Measurements from ENCODE around the gene SPC25. TPM values are rescaled to one million over a fixed set of nuclear protein-coding genes. Genes with fewer than 3 reads are reported as not detected.

SPC25 gene
- total RNA-seq, 1 donor from 2014 or later = 60.0 TPM

DNA sequence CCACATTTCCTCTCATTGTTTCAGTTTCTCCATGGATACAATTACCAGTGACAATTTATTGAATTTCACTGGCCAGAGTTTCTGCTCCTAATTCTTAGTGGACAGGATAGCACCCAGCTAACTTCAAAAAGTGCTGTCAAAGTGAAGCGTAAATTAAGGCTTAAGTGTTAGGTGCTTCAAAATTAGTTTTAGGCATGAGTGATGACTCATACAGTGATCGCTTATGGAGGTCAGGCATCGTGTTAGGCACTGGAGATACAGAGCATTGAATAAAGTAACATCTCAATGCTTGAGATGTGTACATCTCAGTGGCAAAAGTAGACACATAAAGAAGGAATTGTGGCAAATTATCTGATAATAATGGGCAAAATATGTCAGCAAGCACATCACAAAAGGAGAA lies 47.0 kb downstream of the SPC25 start:
- Mint-ChIP-seq H3K27me3 (ENCODE audit: insufficient read depth, low read depth) (no peaks in the 10 kb centered on the region), H3K4me3 (no peak overlapping the region), H3K36me3 (no peaks in the 10 kb centered on the region), H3K4me1 (no peaks in the 10 kb centered on the region), H3K27ac (no peak overlapping the region), H3K9me3 (no peaks in the 10 kb centered on the region)
- Histone ChIP-seq H3K79me2 (ENCODE audit: low read depth) (no peaks in the 10 kb centered on the region), H3K4me3 (no peak overlapping the region), H3K9me3 (ENCODE audit: low read depth) (no peaks in the 10 kb centered on the region), H2AFZ (replicated peaks) (no peak overlapping the region), H3K27ac (no peak overlapping the region), H3K4me1 (peaks cover 3% of the 10 kb centered on the region), H3K27me3 (no peaks in the 10 kb centered on the region), H4K20me1 (ENCODE audit: low read depth) (no peaks in the 10 kb centered on the region), H3K4me2 (no peak overlapping the region), H3K36me3 (no peaks in the 10 kb centered on the region), H3F3A (ENCODE audit: low read depth) (peaks cover 2% of the 10 kb centered on the region), H3K9ac (no peak overlapping the region)
- no peak for TF ChIP-seq EZH2 (IDR thresholded peaks at IDR 0.05)
- no peak for TF ChIP-seq EZH2phosphoT487 (IDR thresholded peaks at IDR 0.05)
- TF ChIP-seq, protein P1, sequence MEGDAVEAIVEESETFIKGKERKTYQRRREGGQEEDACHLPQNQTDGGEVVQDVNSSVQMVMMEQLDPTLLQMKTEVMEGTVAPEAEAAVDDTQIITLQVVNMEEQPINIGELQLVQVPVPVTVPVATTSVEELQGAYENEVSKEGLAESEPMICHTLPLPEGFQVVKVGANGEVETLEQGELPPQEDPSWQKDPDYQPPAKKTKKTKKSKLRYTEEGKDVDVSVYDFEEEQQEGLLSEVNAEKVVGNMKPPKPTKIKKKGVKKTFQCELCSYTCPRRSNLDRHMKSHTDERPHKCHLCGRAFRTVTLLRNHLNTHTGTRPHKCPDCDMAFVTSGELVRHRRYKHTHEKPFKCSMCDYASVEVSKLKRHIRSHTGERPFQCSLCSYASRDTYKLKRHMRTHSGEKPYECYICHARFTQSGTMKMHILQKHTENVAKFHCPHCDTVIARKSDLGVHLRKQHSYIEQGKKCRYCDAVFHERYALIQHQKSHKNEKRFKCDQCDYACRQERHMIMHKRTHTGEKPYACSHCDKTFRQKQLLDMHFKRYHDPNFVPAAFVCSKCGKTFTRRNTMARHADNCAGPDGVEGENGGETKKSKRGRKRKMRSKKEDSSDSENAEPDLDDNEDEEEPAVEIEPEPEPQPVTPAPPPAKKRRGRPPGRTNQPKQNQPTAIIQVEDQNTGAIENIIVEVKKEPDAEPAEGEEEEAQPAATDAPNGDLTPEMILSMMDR (IDR thresholded peaks at IDR 0.05) = no peak
- no peak for DNase-seq (ENCODE audit: low spot score)

GRCh38 chr2:168841445-168841844 lies 48.8 kb downstream of the SPC25 start:
- no peak overlapping the region for H3K4me3 Mint-ChIP-seq
- H3K4me2 ChIP-seq = no peak overlapping the region
- no peak overlapping the region for H3K27ac ChIP-seq
- H2AFZ ChIP-seq (replicated peaks) = no peak overlapping the region
- H3K9ac ChIP-seq = no peak overlapping the region
- no peak for DNase-seq (ENCODE audit: low spot score)
- H3K27me3 ChIP-seq = no peaks in the 10 kb centered on the region
- H3K36me3 Mint-ChIP-seq = no peaks in the 10 kb centered on the region
- no peaks in the 10 kb centered on the region for H4K20me1 ChIP-seq (ENCODE audit: low read depth)
- no peaks in the 10 kb centered on the region for H3K27me3 Mint-ChIP-seq (ENCODE audit: insufficient read depth, low read depth)
- no peaks in the 10 kb centered on the region for H3F3A ChIP-seq (ENCODE audit: low read depth)
- H3K79me2 ChIP-seq (ENCODE audit: low read depth) = no peaks in the 10 kb centered on the region
- H3K4me3 ChIP-seq = no peak overlapping the region
- no peaks in the 10 kb centered on the region for H3K36me3 ChIP-seq
- H3K9me3 Mint-ChIP-seq = no peaks in the 10 kb centered on the region
- no peaks in the 10 kb centered on the region for H3K4me1 ChIP-seq
- no peaks in the 10 kb centered on the region for H3K4me1 Mint-ChIP-seq
- H3K9me3 ChIP-seq (ENCODE audit: low read depth) = no peaks in the 10 kb centered on the region
- TF ChIP-seq EZH2phosphoT487 (IDR thresholded peaks at IDR 0.05) = no peak
- TF ChIP-seq, protein P1 (IDR thresholded peaks at IDR 0.05) = no peak
- TF ChIP-seq EZH2 (IDR thresholded peaks at IDR 0.05) = no peak
- no peak overlapping the region for H3K27ac Mint-ChIP-seq

DNA sequence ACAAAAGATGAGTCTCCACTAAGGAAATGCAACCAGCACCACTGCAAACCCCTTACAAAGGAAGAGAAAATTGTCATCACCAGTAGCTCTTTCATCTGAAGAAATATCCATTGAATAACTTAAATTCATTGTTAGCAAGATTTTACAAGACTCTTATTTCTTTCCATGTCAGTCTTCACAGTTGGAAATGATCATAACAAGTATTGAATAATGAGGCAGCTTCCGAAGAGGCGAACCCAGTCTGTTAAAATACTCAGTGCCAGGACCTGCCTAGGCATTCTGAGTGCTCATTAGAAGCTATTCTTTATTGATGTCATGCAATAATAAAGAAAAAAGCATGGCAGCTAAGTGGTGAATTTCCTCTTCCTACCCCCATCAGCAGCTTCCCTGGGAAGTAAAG lies 54.3 kb downstream of the SPC25 start:
- H3K27ac ChIP-seq = no peak overlapping the region
- no peak overlapping the region for H3K4me3 Mint-ChIP-seq

More for the DNA sequence above, 54.3 kb downstream of the SPC25 start:
- Histone ChIP-seq H3K4me2 (no peak overlapping the region), H3K4me1 (no peaks in the 10 kb centered on the region), H3K9me3 (ENCODE audit: low read depth) (no peaks in the 10 kb centered on the region), H2AFZ (replicated peaks) (no peak overlapping the region), H3K36me3 (no peaks in the 10 kb centered on the region), H3K79me2 (ENCODE audit: low read depth) (no peaks in the 10 kb centered on the region), H4K20me1 (ENCODE audit: low read depth) (no peaks in the 10 kb centered on the region), H3F3A (ENCODE audit: low read depth) (no peaks in the 10 kb centered on the region), H3K4me3 (no peak overlapping the region), H3K9ac (no peak overlapping the region), H3K27me3 (no peaks in the 10 kb centered on the region)
- TF ChIP-seq EZH2 (IDR thresholded peaks at IDR 0.05) (no peak), EZH2phosphoT487 (IDR thresholded peaks at IDR 0.05) (no peak)
- TF ChIP-seq, protein P1 (IDR thresholded peaks at IDR 0.05) = no peak
- no peak for DNase-seq (ENCODE audit: low spot score)
- Mint-ChIP-seq H3K4me1 (no peaks in the 10 kb centered on the region), H3K27me3 (ENCODE audit: insufficient read depth, low read depth) (no peaks in the 10 kb centered on the region), H3K27ac (no peak overlapping the region), H3K36me3 (no peaks in the 10 kb centered on the region), H3K9me3 (no peaks in the 10 kb centered on the region)
